NCI-H82 (cell line): ENCODE measurements around the gene VANGL1.
A peak's percentile ranks its signal among the peaks of the same experiment; 100 is the strongest.

Source experiments
- DNase-seq: peaks from one replicate; lab custom pipeline; 2025; lab: John Stamatoyannopoulos, UW

VANGL1 gene

GRCh38 chr1:115668579-115668978 lies 26.8 kb downstream of the VANGL1 start:
- no peak for DNase-seq

- DNase-seq: no peak
These were observed 27.4 kb downstream of the VANGL1 start for GRCh38 chr1:115669002-115669673.

GRCh38 chr1:115669886-115670285 lies 28.1 kb downstream of the VANGL1 start:
- no peak for DNase-seq

GRCh38 chr1:115670476-115671175 lies 28.9 kb downstream of the VANGL1 start:
- no peak for DNase-seq

- DNase-seq: no peak
These were observed 29.6 kb downstream of the VANGL1 start for GRCh38 chr1:115671176-115671934.

- DNase-seq: no peak
These were observed 30.6 kb downstream of the VANGL1 start for GRCh38 chr1:115672224-115673009.

GRCh38 chr1:115676498-115677181 lies 34.9 kb downstream of the VANGL1 start:
- no peak for DNase-seq

- DNase-seq: no peak
These were observed 35.4 kb downstream of the VANGL1 start for GRCh38 chr1:115677182-115677555.

GRCh38 chr1:115677565-115677964 lies 35.8 kb downstream of the VANGL1 start:
- peak; percentile 3 for DNase-seq

- DNase-seq: no peak
These were observed 36.4 kb downstream of the VANGL1 start for GRCh38 chr1:115678141-115678540.

- DNase-seq: no peak
These were observed 37.4 kb downstream of the VANGL1 start for GRCh38 chr1:115679141-115679611.

- DNase-seq: peak; percentile 32
These were observed 39.0 kb downstream of the VANGL1 start for GRCh38 chr1:115680730-115681111.

- no peak for DNase-seq
These were observed 41.0 kb downstream of the VANGL1 start for GRCh38 chr1:115682792-115683191.

GRCh38 chr1:115685029-115685705 lies 43.4 kb downstream of the VANGL1 start:
- DNase-seq: no peak

GRCh38 chr1:115687744-115688143 lies 46.0 kb downstream of the VANGL1 start:
- no peak for DNase-seq

GRCh38 chr1:115690972-115691371 lies 49.2 kb downstream of the VANGL1 start:
- DNase-seq: no peak

- DNase-seq: no peak
These were observed 50.5 kb downstream of the VANGL1 start for GRCh38 chr1:115692224-115692623.

GRCh38 chr1:115694805-115695204 lies 53.0 kb downstream of the VANGL1 start:
- no peak for DNase-seq

- DNase-seq: no peak
These were observed 55.8 kb downstream of the VANGL1 start for GRCh38 chr1:115697619-115698018.

- DNase-seq: no peak
These were observed 59.3 kb downstream of the VANGL1 start for GRCh38 chr1:115701090-115701489.

GRCh38 chr1:115702959-115703358 lies 61.2 kb downstream of the VANGL1 start:
- peak; percentile 19 for DNase-seq
